Fibroblast of the aortic adventitia (primary cell): ENCODE data around the gene SBK1. TPM values are rescaled to one million over a fixed set of nuclear protein-coding genes. Genes with fewer than 3 reads are reported as not detected.

Experiments used
- DNase-seq: peaks from one replicate; pipeline ENCODE4 v3.0.0-alpha.2; 2010; ENCODE audit warnings: low read depth
- H3K4me3 ChIP-seq: 2 replicates; pipeline ENCODE4 v1.5.1; 2011; ENCODE audit warnings: low read depth, mild to moderate bottlenecking, control low read depth, low read length, moderate library complexity
- total RNA-seq: library from RNA; depleted of rRNA; stranded (reverse); fragments of >200 nt; gene quantifications from 2 replicates; pipeline ENCODE4 v1.2.3, GENCODE V29; 2012; ENCODE audit warnings: low replicate concordance
- TF ChIP-seq, protein P1 (sequence below): IDR thresholded peaks from 2 replicates; pipeline ENCODE4 v1.5.1; 2011; ENCODE audit warnings: mild to moderate bottlenecking, low read length, control low read depth, inconsistent platforms; ENCODE audit not compliant: insufficient read depth

SBK1 gene
- total RNA-seq, 1 donor: under 0.01 TPM

DNA sequence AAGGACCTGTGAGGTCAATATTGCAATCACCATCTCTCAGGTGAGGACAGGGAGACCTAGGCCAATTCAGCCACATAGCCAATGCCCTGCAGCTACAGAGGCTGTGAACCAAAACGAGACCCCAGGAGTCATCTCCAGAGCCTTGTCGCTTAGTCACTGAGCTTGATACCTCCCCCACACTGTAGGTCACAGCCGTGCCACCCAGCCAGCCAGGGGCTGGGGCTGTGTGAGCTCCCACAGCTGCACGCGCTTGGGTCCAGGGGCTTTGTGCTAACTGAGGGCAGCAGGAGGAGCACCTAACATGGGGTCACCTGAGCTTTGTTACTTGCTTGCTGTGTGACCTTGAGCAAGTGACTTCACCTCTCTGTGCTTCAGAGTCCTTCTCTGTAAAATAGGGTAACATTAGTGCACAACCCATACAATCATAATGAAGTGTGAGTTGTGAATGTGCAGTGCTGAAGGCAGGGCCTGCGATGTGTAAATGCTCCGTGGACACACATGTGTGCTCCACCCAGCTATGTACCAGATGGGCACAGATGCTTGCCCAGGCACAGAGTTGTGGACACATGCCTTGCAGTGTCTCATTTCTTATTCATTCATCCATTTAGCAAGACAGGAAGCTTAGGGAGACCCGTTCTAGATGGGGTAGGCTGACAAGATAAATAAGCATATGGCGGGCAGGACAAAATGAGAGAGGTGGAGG, 25.9 kb downstream of the SBK1 start:
- H3K4me3 ChIP-seq: no peak overlapping the region
- no peak for DNase-seq
- TF ChIP-seq, protein P1, sequence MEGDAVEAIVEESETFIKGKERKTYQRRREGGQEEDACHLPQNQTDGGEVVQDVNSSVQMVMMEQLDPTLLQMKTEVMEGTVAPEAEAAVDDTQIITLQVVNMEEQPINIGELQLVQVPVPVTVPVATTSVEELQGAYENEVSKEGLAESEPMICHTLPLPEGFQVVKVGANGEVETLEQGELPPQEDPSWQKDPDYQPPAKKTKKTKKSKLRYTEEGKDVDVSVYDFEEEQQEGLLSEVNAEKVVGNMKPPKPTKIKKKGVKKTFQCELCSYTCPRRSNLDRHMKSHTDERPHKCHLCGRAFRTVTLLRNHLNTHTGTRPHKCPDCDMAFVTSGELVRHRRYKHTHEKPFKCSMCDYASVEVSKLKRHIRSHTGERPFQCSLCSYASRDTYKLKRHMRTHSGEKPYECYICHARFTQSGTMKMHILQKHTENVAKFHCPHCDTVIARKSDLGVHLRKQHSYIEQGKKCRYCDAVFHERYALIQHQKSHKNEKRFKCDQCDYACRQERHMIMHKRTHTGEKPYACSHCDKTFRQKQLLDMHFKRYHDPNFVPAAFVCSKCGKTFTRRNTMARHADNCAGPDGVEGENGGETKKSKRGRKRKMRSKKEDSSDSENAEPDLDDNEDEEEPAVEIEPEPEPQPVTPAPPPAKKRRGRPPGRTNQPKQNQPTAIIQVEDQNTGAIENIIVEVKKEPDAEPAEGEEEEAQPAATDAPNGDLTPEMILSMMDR: no peak

DNA sequence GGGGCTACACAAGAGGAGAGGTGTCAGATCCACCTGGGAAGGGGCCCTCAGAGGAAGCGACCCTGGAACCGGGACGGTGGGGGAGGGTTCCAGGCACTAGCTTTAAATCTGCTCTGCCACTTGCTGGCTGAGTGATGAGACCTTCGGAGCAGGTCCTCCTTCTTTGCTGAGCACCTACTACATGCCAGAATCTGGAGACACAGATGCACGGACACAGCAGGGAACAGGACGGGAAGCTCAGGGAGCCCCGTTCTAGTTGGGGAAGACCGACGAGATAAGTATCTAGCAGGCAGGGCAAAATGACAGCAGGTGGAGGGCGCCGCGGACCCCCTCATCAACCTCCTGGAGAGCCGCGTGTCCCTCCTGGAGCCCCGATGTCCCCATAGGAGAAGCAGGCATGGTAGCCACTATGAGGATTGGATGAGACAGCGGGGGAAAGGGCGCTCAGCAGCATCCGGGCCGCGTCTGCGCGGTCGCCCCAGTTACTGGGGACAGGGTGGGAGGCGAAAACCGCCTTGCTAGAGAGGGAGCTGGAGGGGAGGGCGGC, 27.2 kb downstream of the SBK1 start:
- TF ChIP-seq, protein P1: no peak
- no peak overlapping the region for H3K4me3 ChIP-seq
- no peak for DNase-seq

DNA sequence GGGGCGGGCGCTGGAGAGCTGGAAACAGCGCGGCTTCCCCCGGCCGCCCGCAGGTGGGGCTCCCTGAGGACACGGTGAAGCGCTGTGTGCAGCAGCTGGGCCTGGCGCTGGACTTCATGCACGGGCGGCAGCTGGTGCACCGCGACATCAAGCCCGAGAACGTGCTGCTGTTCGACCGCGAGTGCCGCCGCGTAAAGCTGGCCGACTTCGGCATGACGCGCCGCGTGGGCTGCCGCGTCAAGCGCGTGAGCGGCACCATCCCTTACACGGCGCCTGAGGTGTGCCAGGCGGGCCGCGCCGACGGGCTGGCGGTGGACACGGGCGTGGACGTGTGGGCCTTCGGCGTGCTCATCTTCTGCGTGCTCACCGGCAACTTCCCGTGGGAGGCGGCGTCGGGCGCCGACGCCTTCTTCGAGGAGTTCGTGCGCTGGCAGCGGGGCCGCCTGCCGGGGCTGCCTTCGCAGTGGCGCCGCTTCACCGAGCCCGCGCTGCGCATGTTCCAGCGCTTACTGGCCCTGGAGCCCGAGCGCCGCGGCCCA, 27.8 kb downstream of the SBK1 start:
- no peak for DNase-seq
- TF ChIP-seq, protein P1: no peak
- no peak overlapping the region for H3K4me3 ChIP-seq

DNA sequence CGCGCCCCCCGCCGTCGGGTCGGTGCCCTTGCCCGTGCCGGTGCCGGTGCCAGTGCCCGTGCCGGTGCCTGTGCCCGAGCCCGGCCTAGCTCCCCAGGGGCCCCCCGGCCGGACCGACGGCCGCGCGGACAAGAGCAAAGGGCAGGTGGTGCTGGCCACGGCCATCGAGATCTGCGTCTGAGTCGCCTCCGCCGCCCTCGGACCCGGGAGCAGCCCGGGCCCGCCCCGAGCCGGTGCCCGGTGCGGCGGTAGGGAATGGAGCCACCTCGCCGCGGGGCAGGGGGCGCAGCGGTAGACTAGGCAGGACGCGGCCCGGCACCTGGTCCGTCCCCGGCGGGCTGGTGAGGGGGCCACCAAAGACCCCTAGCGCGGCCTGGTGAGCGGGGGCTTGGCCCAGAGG, 28.4 kb downstream of the SBK1 start:
- H3K4me3 ChIP-seq: no peak overlapping the region
- TF ChIP-seq, protein P1: no peak
- no peak for DNase-seq

DNA sequence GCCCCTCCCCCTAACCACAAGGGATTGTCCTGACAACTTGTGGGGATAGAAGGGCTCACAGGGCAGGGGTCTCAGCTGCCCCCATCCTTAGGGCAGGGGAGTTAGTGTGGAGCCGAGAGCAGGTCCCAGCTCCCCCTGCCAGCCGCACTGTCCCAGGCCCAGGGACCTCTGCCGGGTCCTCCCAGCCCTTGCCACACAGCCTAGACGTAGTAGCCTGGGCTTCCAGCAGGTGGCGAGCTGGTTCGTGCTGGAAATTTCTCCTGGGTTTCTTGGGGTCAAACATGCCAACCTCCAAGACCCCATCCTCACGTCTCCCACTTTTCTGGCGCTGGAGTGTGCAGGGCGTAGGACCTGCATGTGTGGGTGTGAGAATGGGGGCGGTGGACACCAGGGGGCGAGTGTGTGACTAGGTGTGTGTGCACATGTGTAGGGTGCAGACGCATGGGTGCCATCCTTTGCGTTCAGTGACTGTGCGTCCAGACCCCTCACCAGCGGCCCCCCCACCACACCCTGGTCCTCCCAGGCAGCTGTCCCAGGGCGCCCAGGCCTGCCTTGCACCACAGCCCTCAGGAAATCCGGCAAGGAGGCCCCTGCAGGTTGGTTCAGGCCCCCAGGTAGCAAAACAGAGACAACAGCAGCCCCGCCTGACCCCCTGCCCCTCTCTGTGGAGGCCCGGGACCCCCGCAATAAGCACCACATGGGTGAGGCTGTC, 29.5 kb downstream of the SBK1 start:
- TF ChIP-seq, protein P1: peak; percentile 85
- peak; percentile 22 for DNase-seq
- no peak overlapping the region for H3K4me3 ChIP-seq

DNA sequence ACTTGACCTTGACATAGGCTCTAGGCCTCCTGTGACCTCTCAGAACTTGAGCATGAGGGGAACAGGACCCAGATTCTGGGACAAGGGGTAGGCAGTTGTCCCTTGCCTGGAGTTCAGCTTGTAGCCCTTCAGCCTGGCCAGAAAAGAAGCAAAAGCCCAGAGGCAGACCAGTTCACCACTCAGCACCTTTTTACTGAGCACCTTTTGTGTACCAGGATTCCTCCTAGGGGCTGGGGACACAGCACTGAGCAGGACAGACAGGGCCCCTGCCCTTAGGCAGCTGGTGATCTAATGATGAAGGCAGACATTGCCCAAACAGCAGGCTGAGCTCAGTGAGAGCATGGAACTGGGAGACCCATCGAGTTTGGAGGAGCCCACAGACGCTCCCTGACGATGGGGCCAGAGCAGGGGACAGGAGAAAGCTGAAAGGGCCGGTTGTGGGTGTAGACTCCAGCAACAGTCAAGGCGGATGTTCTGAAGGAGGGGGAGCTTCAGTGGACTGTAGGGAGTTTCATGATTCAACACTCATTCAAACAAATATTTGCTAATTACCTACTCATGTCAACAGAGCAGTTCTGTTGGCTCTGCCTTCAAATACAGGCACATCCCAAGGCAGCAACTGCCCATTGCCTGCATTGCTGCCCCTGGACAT, 32.0 kb downstream of the SBK1 start:
- H3K4me3 ChIP-seq: no peak overlapping the region
- no peak for DNase-seq
- TF ChIP-seq, protein P1: no peak
